K562 (cell line): ENCODE measurements around the gene WIPF3. TPM values are rescaled to one million over a fixed set of nuclear protein-coding genes. Genes with fewer than 3 reads are reported as not detected.
A peak's percentile ranks its signal among the peaks of the same experiment; 100 is the strongest.

Experiments
- ATAC-seq: fragments of 200-7000 bp; cut with Tn5 transposase; 3 replicates; pipeline ENCODE4 v1.9.1; 2020; ENCODE audit warnings: moderate library complexity
- BruUV-seq: library from RNA; stranded (reverse); fragments of 400-500 nt; replicated peaks from 2 replicates; lab custom pipeline; 2021; lab: Mats Ljungman, UMichigan
- CTCF ChIA-PET: fragments of 300-600 bp; formaldehyde crosslinking; extraction: SDS; loops from one replicate; lab custom pipeline; 2021; ENCODE audit warnings: low intra/inter-chr PET ratio; lab: Yijun Ruan, JAX
- POLR2A ChIA-PET: fragments of 300-600, 350-650 bp; sonication (Branson Sonifier 250); formaldehyde crosslinking; extraction: SDS; loops from one replicate; lab custom pipeline; 2021; ENCODE audit warnings: antibody characterized with exemption, inconsistent platforms; lab: Yijun Ruan, JAX
- DNase-seq, 4 experiments: peaks; one replicate each; pipeline versions ENCODE4 v3.0.0 to v3.0.0-alpha.2; 2011 to 2018; ENCODE audit warnings: low spot score in 3 of 4, mixed read lengths in 3 of 4; ENCODE audit errors: extremely low read depth in 1 of 4
- FAIRE-seq: peaks from 2 replicates; lab custom pipeline; 2011; peaks lifted over from hg19 to GRCh38; lab: Jason Lieb, UNC
- H2AFZ ChIP-seq: 2 replicates; pipeline ENCODE4 v1.6.0; 2011; ENCODE audit warnings: low read depth, low read length, control low read depth, inconsistent platforms
- H3K27ac ChIP-seq: fragments of 200-600 bp; 3 replicates; pipeline ENCODE4 v1.8.0; 2011; ENCODE audit warnings: low read depth, mild to moderate bottlenecking, control low read depth, inconsistent platforms, low read length, moderate library complexity, mixed read lengths; ENCODE audit errors: extremely low read depth
- H3K27me3 ChIP-seq, 2 experiments: fragments of 300-600 bp in 1 of 2; 2 replicates in 1 of 2; 3 replicates in 1 of 2; pipeline versions ENCODE4 v1.6.0 to v1.8.0; 2011; ENCODE audit warnings: inconsistent platforms in 2 of 2, low read length in 2 of 2, mild to moderate bottlenecking in 1 of 2, mixed read lengths in 1 of 2, moderate library complexity in 1 of 2; ENCODE audit not compliant: control insufficient read depth in 2 of 2, insufficient read depth in 2 of 2
- H3K36me3 ChIP-seq: fragments of 300-600 bp; 3 replicates; pipeline ENCODE4 v1.8.0; 2011; ENCODE audit warnings: mild to moderate bottlenecking, low read length, inconsistent platforms; ENCODE audit not compliant: control insufficient read depth, insufficient read depth
- H3K4me1 ChIP-seq, 2 experiments: fragments of 200-600 bp in 1 of 2; replicated peaks in 1 of 2; 2 replicates in 1 of 2; 3 replicates in 1 of 2; pipeline versions ENCODE4 v1.5.1 to v1.8.0; 2011; ENCODE audit warnings: inconsistent platforms in 2 of 2, low read length in 2 of 2, mild to moderate bottlenecking in 1 of 2, mixed read lengths in 1 of 2, moderate library complexity in 1 of 2; ENCODE audit not compliant: control insufficient read depth in 2 of 2, insufficient read depth in 2 of 2
- H3K4me2 ChIP-seq: 2 replicates; pipeline ENCODE4 v1.6.1; 2011; ENCODE audit warnings: low read length, control low read depth, inconsistent platforms, mixed read lengths; ENCODE audit not compliant: insufficient read depth
- H3K4me3 ChIP-seq: fragments of 200-600 bp; sonication (generic), shearing (Covaris generic); 2 replicates; pipeline ENCODE4 v1.5.1; 2016; ENCODE audit warnings: control low read depth, inconsistent platforms
- H3K79me2 ChIP-seq: fragments of 200-600 bp; 3 replicates; pipeline ENCODE4 v1.8.0; 2011; ENCODE audit warnings: low read length, inconsistent platforms; ENCODE audit not compliant: control insufficient read depth, insufficient read depth
- H3K9ac ChIP-seq, 2 experiments: 2 replicates each; pipeline versions ENCODE4 v1.6.0 to v1.6.1; 2011; ENCODE audit warnings: low read depth in 2 of 2, low read length in 2 of 2, control low read depth in 1 of 2, inconsistent platforms in 1 of 2, mild to moderate bottlenecking in 1 of 2, mixed read lengths in 1 of 2; ENCODE audit not compliant: insufficient read depth in 1 of 2
- H3K9me1 ChIP-seq: one replicate; pipeline ENCODE4 v1.6.0; 2011; ENCODE audit warnings: inconsistent platforms, mild to moderate bottlenecking, low read length, moderate library complexity; ENCODE audit not compliant: control insufficient read depth, insufficient read depth
- H3K9me3 ChIP-seq: replicated peaks from 2 replicates; pipeline ENCODE4 v1.5.1; 2011; ENCODE audit warnings: low read depth, low read length, inconsistent platforms; ENCODE audit not compliant: control insufficient read depth, insufficient read depth
- H4K20me1 ChIP-seq: replicated peaks from 2 replicates; pipeline ENCODE4 v1.6.1; 2011; ENCODE audit warnings: low read length, inconsistent platforms, mixed read lengths; ENCODE audit not compliant: control insufficient read depth, insufficient read depth
- CC2D1A ChIP-seq: fragments of 450-650 bp; IDR thresholded peaks from 2 replicates; pipeline ENCODE4 v1.6.1; 2017; ENCODE audit warnings: mild to moderate bottlenecking
- CCNT2 ChIP-seq: IDR thresholded peaks from 2 replicates; pipeline ENCODE4 v1.6.1; 2011; ENCODE audit warnings: borderline replicate concordance, low read depth, mild to moderate bottlenecking, moderate library complexity, mixed read lengths, low read length; ENCODE audit not compliant: insufficient read length; ENCODE audit errors: extremely low read depth
- CREB1 ChIP-seq, 2 experiments: sonication (generic) in 1 of 2; formaldehyde crosslinking in 1 of 2; IDR thresholded peaks; 2 replicates each; pipeline versions ENCODE4 v1.6.1 to v1.8.0; 2012 to 2022; ENCODE audit warnings: inconsistent platforms in 1 of 2, mild to moderate bottlenecking in 1 of 2, missing genetic modification reagents in 1 of 2, moderate library complexity in 1 of 2
- FOXJ3 ChIP-seq: sonication (generic); formaldehyde crosslinking; IDR thresholded peaks from 2 replicates; pipeline ENCODE4 v1.4.0; 2020; ENCODE audit warnings: mild to moderate bottlenecking, missing genetic modification reagents
- HCFC1 ChIP-seq: IDR thresholded peaks from 2 replicates; pipeline ENCODE4 v1.6.1; 2012; ENCODE audit warnings: low read depth, low read length, improper control_type of control experiment
- PHF8 ChIP-seq: fragments of 200-600 bp; sonication (generic); IDR thresholded peaks from 2 replicates; pipeline ENCODE4 v1.6.1; 2012; ENCODE audit warnings: mixed run types, mild to moderate bottlenecking, inconsistent platforms, low read length, moderate library complexity, borderline replicate concordance
- SPI1 ChIP-seq: IDR thresholded peaks from 2 replicates; pipeline ENCODE4 v1.6.1; 2011; ENCODE audit warnings: low read depth, low read length, control low read depth, borderline replicate concordance
- SRSF9 ChIP-seq: fragments of 200-400 bp; formaldehyde crosslinking; IDR thresholded peaks from 2 replicates; pipeline ENCODE4 v1.6.1; 2017; ENCODE audit warnings: low read depth, low read length, borderline replicate concordance
- WGBS: fragments of 100-300 bp; shearing (Covaris generic); methylation state at CpG from one replicate; pipeline ENCODE4 v1.1.6; 2016; ENCODE audit warnings: low coverage, mixed read lengths; ENCODE audit not compliant: insufficient coverage; ENCODE audit errors: missing lambda C conversion rate; 5-methylcytosine and 5-hydroxymethylcytosine counted together
- in situ Hi-C: fragments of 300-500 bp; cut with MboI; formaldehyde crosslinking; loops from 4 replicates; pipeline ENCODE4 v1.15.0; 2018; ENCODE audit warnings: inconsistent platforms, mixed read lengths
- intact Hi-C: fragments of 100-400 bp; cut with micrococcal nuclease; formaldehyde crosslinking; loops from 2 replicates; pipeline ENCODE4 v1.14.2; 2022
- polyA plus RNA-seq, 8 experiments: library from polyadenylated mRNA; depleted of rRNA in 4 of 8; stranded (reverse) in 5 of 8; unstranded in 3 of 8; fragments of >200 nt; fragmentation: Nextera tagmentation in 2 of 8; fragmentation: Illumina TruSeq in 1 of 8; extraction: Ambion mirVana in 2 of 8; extraction: Trizol in 1 of 8; gene quantifications; 2 replicates each; pipeline versions ENCODE4 v1.2.1 to v1.2.3, GENCODE V29; 2011 to 2014; ENCODE audit warnings: inconsistent platforms in 1 of 8, missing spikeins in 1 of 8
- total RNA-seq, 7 experiments: library from RNA; depleted of rRNA in 6 of 7; stranded (reverse); fragments of >200 nt in 6 of 7; fragmentation: Illumina TruSeq in 2 of 7; extraction: Trizol in 2 of 7; gene quantifications; 2 replicates each; pipeline versions ENCODE4 v1.2.1 to v1.2.3, GENCODE V29; 2011 to 2021; ENCODE audit warnings: low replicate concordance in 1 of 7

The WIPF3 gene
- total and polyA plus RNA-seq, 9 of the 15 experiments (the other 6 are each of a cell fraction or from before 2014, with no cell fraction given) = 0.18 to 3.2 (median 1.7) TPM

DNA sequence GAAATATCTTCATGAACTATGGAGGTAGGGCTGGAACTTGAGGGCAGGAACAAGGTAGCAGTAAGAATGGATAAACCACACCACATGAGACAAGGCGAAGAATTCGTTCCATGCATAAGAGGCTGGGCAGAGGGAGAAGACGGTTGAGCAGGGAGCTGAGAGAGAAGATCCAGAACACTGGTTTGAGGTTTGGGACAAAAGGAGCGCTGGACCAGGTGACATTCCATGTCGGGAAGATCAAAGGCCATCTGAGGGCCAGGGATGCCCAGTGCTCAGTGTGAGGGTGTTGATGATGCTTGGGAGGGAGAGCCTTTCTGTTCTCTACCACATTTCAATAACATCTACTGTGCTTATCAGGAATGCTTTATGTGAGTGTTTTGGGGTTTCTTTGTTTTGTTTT, 52.8 kb downstream of the WIPF3 start (continued):
- TF ChIP-seq CC2D1A (no peak), FOXJ3 (no peak), SRSF9 (no peak), PHF8 (no peak), HCFC1 (no peak), CREB1 (IDR thresholded peaks at IDR 0.05) (no peak), CREB1 (CRISPR knock-in tag; IDR thresholded peaks at IDR 0.05) (no peak)
- TF ChIP-seq, all 486 proteins: peak for 0

DNA sequence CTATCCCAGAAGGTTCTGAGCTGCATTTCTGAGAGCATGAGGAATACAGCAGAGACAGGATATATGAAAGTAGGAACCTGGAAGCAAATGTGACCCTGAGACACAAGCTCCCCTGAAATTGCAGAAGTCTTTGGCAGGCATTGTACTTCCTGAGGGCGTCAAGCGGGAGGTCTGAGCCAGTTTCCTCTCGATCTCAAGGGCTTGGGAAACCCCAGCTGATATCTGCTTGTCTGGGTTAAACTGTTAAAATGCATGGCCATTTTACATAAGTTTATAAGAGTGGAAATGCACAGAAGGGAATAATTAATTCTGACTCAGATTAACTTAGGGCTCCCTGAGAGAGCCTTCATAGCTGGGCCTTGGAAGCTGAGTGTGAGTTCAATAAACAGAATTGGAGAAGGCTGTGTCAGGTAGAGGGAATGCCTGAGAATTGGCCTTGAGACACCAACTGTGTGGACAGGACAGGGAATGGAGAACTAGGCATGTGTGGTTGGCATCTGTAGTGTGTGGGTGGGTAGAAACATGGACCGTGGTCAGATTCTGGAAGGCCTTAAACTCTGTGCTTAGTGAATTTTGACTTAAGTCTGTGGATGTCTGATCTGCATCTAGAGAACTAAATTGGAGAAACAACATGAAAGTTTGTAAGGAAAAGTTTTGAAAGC, 53.3 kb downstream of the WIPF3 start:
- H4K20me1 ChIP-seq = no peaks in the 10 kb centered on the region
- in situ Hi-C loops (no loop called here), intact Hi-C loops (no loop called here)
- no peaks in the 10 kb centered on the region for H3K36me3 ChIP-seq
- TF ChIP-seq CCNT2 (no peak), SPI1 (0 out of 2 replicates have a peak, but pooled peaks have one; percentile 7)
- FAIRE-seq (no peak), DNase-seq (no peak), ATAC-seq (no peak)
- 40% methylated on average over 4 of the region's 4 CpGs for WGBS
- no peaks in the 10 kb centered on the region for H3K79me2 ChIP-seq
- H3K27ac ChIP-seq = no peak overlapping the region
- H3K9me1 ChIP-seq = no peaks in the 10 kb centered on the region
- peaks cover 0 to 2% of the 10 kb centered on the region in 2 experiments; a peak in 1 of 5 replicates for H3K4me1 ChIP-seq
- POLR2A ChIA-PET = interaction anchor here (1.0 kb wide), 1 partner anchor 18 kb away, joined by 4 read pairs; no protein-coding TSS in a partner anchor
- no peaks in the 10 kb centered on the region for H3K27me3 ChIP-seq
- no peak overlapping the region for H3K9ac ChIP-seq
- H3K9me3 ChIP-seq = no peaks in the 10 kb centered on the region
- BruUV-seq = no TSS peak
- no peak overlapping the region for H2AFZ ChIP-seq
- CTCF ChIA-PET = interaction anchor here (0.5 to 0.6 kb wide), 2 partner anchors 93 to 1713 kb away, joined by 3 read pairs; no protein-coding TSS in a partner anchor
- H3K4me3 ChIP-seq = no peak overlapping the region
- no peak overlapping the region for H3K4me2 ChIP-seq
